DOHH2 (cell line): ENCODE measurements around the gene PRR14.
"Not testable (repeated sequence)": the region's sequence is repeated elsewhere in the genome, so short reads cannot be mapped to it uniquely, and the experiment has no call there.

Experiments
- H3F3A ChIP-seq: fragments of 200-600 bp; sonication (generic), shearing (Covaris generic); 2 replicates; pipeline ENCODE4 v1.6.0; 2016; ENCODE audit warnings: antibody characterized with exemption, mild to moderate bottlenecking; ENCODE audit not compliant: control insufficient read depth, insufficient read depth
- H3K27ac ChIP-seq: fragments of 200-600 bp; sonication (generic); 2 replicates; pipeline ENCODE4 v1.5.1; 2014; ENCODE audit warnings: low read depth, mild to moderate bottlenecking, low read length, moderate library complexity
- H3K27me3 ChIP-seq: fragments of 200-600 bp; sonication (generic); 2 replicates; pipeline ENCODE4 v1.6.1; 2014; ENCODE audit warnings: mild to moderate bottlenecking, low read length, mixed read lengths; ENCODE audit not compliant: control insufficient read depth
- H3K36me3 ChIP-seq: fragments of 200-600 bp; sonication (generic); 2 replicates; pipeline ENCODE4 v1.6.1; 2014; ENCODE audit warnings: mild to moderate bottlenecking, low read length, moderate library complexity, mixed read lengths; ENCODE audit not compliant: control insufficient read depth
- H3K4me1 ChIP-seq: fragments of 200-600 bp; sonication (generic); 2 replicates; pipeline ENCODE4 v1.6.1; 2014; ENCODE audit warnings: mild to moderate bottlenecking, low read length, mixed read lengths; ENCODE audit not compliant: control insufficient read depth
- H3K4me2 ChIP-seq: fragments of 200-600 bp; sonication (generic); 2 replicates; pipeline ENCODE4 v1.6.0; 2014; ENCODE audit warnings: mild to moderate bottlenecking, low read length, moderate library complexity
- H3K4me3 ChIP-seq: fragments of 200-600 bp; sonication (generic); 2 replicates; pipeline ENCODE4 v1.5.1; 2014; ENCODE audit warnings: mild to moderate bottlenecking, low read length, mixed read lengths
- H3K79me2 ChIP-seq: fragments of 200-600 bp; sonication (generic); 2 replicates; pipeline ENCODE4 v1.6.1; 2014; ENCODE audit warnings: mild to moderate bottlenecking, low read length, mixed read lengths; ENCODE audit not compliant: control insufficient read depth
- H3K9me2 ChIP-seq: fragments of 200-600 bp; sonication (generic); replicated peaks from 2 replicates; pipeline ENCODE4 v1.6.1; 2014; ENCODE audit warnings: mild to moderate bottlenecking, low read length, mixed read lengths; ENCODE audit not compliant: control insufficient read depth
- H3K9me3 ChIP-seq: fragments of 200-600 bp; sonication (generic); 2 replicates; pipeline ENCODE4 v1.6.1; 2014; ENCODE audit warnings: antibody characterized with exemption, low read length, mixed read lengths; ENCODE audit not compliant: control insufficient read depth, insufficient read depth
- H4K20me1 ChIP-seq: fragments of 200-600 bp; sonication (generic); 2 replicates; pipeline ENCODE4 v1.6.0; 2014; ENCODE audit warnings: low read depth, mild to moderate bottlenecking, antibody characterized with exemption, low read length, moderate library complexity; ENCODE audit not compliant: control insufficient read depth, insufficient read depth
- CTCF ChIP-seq: fragments of 200-600 bp; sonication (generic); IDR thresholded peaks from one replicate; pipeline ENCODE4 v1.5.1; 2014; ENCODE audit warnings: antibody characterized with exemption, mild to moderate bottlenecking, low read depth, low read length; ENCODE audit not compliant: poor library complexity, severe bottlenecking
- EZH2phosphoT487 ChIP-seq: fragments of 200-600 bp; sonication (generic); IDR thresholded peaks from 2 replicates; pipeline ENCODE4 v1.6.1; 2017; ENCODE audit warnings: borderline replicate concordance, mild to moderate bottlenecking, antibody characterized with exemption, low read length, moderate library complexity, mixed read lengths

PRR14 gene

GRCh38 chr16:30623536-30624283 is 27.1 kb upstream of the PRR14 start:
- H3K36me3 ChIP-seq, result no peaks in the 10 kb centered on the region
- H3K79me2 ChIP-seq, result no peaks in the 10 kb centered on the region
- peaks cover 12% of the 10 kb centered on the region; the same call in 1 of the 2 replicates for H3K9me3 ChIP-seq
- H3K4me1 ChIP-seq, result peaks cover 26% of the 10 kb centered on the region
- no peak overlapping the region for H3K27ac ChIP-seq
- no peaks in the 10 kb centered on the region for H3K9me2 ChIP-seq
- H3K27me3 ChIP-seq, result no peaks in the 10 kb centered on the region
- H3K4me2 ChIP-seq, result no peak overlapping the region
- no peak overlapping the region for H3K4me3 ChIP-seq
- no peaks in the 10 kb centered on the region for H3F3A ChIP-seq
- no peaks in the 10 kb centered on the region for H4K20me1 ChIP-seq
- TF ChIP-seq CTCF (no peak), EZH2phosphoT487 (no peak)

- no peak overlapping the region for H3K4me3 ChIP-seq
- peaks cover 12% of the 10 kb centered on the region; the same call in 1 of the 2 replicates for H3K9me3 ChIP-seq
- no peak overlapping the region for H3K27ac ChIP-seq
- no peaks in the 10 kb centered on the region for H3K79me2 ChIP-seq
- TF ChIP-seq EZH2phosphoT487 (no peak), CTCF (no peak)
- no peaks in the 10 kb centered on the region for H3K9me2 ChIP-seq
- no peaks in the 10 kb centered on the region for H4K20me1 ChIP-seq
- no peaks in the 10 kb centered on the region for H3K36me3 ChIP-seq
- H3K4me1 ChIP-seq, result peaks cover 32% of the 10 kb centered on the region
- H3K4me2 ChIP-seq, result no peak overlapping the region
- peaks cover 4% of the 10 kb centered on the region; the same call in 1 of the 2 replicates for H3F3A ChIP-seq
- no peaks in the 10 kb centered on the region for H3K27me3 ChIP-seq
Measured at GRCh38 chr16:30626236-30626635, 24.5 kb upstream of the PRR14 start.

GRCh38 chr16:30628628-30629540 is 21.9 kb upstream of the PRR14 start:
- Histone ChIP-seq H3K36me3 (no peaks in the 10 kb centered on the region), H3K4me2 (peak overlapping the region; percentile 65), H4K20me1 (no peaks in the 10 kb centered on the region), H3K4me1 (peaks cover 13% of the 10 kb centered on the region), H3K27me3 (no peaks in the 10 kb centered on the region), H3K4me3 (peak overlapping the region; percentile 53), H3F3A (peaks cover 10% of the 10 kb centered on the region), H3K9me2 (no peaks in the 10 kb centered on the region), H3K27ac (no peak overlapping the region), H3K79me2 (peaks cover 9% of the 10 kb centered on the region), H3K9me3 (peaks cover 4% of the 10 kb centered on the region; the same call in 1 of the 2 replicates)
- TF ChIP-seq EZH2phosphoT487 (no peak), CTCF (peak; percentile 92)

- not testable (repeated sequence) for H3F3A ChIP-seq, H3K27ac ChIP-seq
Measured at GRCh38 chr16:30632454-30632853, 18.3 kb upstream of the PRR14 start.

More at GRCh38 chr16:30632454-30632853, 18.3 kb upstream of the PRR14 start:
- not testable (repeated sequence) for H3K4me2 ChIP-seq, H3K36me3 ChIP-seq, H3K9me3 ChIP-seq, H4K20me1 ChIP-seq, H3K9me2 ChIP-seq, H3K4me3 ChIP-seq, H3K27me3 ChIP-seq
- Histone ChIP-seq H3K79me2 (peaks cover 29% of the 10 kb centered on the region), H3K4me1 (peaks cover 25% of the 10 kb centered on the region)
